Epidermal melanocyte (primary cell): Measurements from ENCODE around the gene SLAMF6.

Experiments used
- DNase-seq: peaks from one replicate; pipeline ENCODE4 v3.0.0; 2011; ENCODE audit warnings: low spot score; ENCODE audit not compliant: insufficient read length

The SLAMF6 gene

GRCh38 chr1:160471253-160471652, 51.8 kb downstream of the SLAMF6 start:
- DNase-seq = no peak

DNA sequence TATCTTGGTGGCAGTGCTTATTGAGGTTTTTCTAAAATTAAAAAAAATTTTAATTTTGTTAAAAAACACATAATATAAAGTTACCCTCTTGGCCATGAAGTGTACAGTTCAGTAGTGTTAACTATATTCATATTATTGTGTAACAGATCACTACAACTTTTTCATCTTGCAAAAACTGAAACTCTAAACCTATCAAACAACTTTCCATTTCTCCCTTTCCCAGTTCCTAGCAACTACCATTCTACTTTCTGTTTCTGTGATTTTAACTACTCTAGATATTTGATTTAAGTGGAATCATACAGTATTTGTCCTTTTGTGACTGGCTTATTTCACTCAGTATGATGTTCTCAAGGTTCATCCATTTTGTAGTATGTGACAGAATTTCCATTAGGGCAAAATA, 55.5 kb downstream of the SLAMF6 start:
- no peak for DNase-seq

GRCh38 chr1:160466961-160467360, 56.1 kb downstream of the SLAMF6 start:
- DNase-seq = no peak

DNA sequence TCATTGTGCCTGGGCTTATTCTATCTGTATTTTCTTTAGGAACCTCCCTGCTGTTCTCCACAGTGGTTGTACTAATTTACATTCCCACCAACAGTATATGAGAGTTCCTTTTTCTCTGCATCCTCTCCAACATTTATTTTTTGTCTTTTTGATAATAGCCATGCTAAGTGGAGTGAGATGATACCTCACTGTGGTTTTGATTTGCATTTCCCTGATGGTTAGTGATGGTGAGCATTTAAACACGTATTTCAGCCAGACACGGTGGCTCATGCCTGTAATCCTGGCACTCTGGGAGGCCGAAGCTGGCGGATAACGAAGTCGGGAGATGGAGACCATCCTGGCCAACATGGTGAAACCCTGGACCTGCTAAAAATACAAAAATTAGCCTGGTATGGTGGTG, 57.9 kb downstream of the SLAMF6 start:
- no peak for DNase-seq

DNA sequence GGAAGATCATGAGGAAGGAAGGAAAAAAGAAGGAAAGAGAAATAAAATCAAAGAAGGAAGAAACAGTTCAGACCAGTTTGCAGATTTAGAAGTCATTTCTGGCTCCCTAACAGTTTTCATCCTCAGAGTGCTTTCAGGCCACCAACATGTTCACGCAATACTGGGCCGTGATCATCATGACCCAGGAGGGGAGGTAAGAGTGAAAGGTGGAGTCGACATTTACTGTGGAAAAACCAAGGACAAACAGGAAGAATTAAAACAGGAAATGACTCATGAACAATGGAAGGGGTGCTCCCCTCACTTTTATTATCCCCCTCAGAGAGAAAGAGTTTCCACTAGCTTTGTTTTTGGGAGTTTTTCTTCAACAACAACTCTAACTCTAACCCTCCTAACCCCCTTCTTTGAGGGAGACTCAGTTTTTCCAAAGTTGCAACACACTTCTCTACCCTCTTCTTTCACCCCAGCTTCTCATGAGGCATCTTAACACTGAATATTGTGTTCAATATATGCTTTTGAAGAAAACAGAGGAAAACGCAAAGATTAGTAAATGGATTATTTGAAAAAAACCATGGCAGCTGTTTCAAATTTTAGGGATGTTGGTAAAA, 62.3 kb downstream of the SLAMF6 start:
- DNase-seq = no peak

- DNase-seq = no peak
Measured at GRCh38 chr1:160460214-160460642, 62.8 kb downstream of the SLAMF6 start.

DNA sequence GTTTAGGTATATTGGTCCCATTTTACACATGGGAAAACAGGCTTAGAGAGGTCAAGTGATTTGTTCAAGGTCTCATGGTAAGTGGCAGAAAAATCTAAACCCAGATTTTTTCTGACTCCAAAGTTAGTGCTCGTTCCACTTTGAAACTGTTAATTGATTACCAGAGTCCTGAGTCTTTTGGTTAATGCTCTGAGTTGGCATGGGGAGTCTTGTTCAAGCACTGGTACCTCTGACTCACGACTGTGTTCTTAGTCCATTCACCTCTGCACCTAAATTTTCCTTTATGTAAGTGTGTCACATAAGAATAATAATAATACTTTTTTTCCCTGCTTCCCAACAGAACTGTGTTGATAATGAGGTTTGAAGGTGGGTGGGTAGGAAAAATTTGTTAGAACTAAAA, 63.4 kb downstream of the SLAMF6 start:
- DNase-seq = no peak

- no peak for DNase-seq
Measured at GRCh38 chr1:160459056-160459455, 64.0 kb downstream of the SLAMF6 start.

- DNase-seq = no peak
Measured at GRCh38 chr1:160455153-160455517, 67.9 kb downstream of the SLAMF6 start.

DNA sequence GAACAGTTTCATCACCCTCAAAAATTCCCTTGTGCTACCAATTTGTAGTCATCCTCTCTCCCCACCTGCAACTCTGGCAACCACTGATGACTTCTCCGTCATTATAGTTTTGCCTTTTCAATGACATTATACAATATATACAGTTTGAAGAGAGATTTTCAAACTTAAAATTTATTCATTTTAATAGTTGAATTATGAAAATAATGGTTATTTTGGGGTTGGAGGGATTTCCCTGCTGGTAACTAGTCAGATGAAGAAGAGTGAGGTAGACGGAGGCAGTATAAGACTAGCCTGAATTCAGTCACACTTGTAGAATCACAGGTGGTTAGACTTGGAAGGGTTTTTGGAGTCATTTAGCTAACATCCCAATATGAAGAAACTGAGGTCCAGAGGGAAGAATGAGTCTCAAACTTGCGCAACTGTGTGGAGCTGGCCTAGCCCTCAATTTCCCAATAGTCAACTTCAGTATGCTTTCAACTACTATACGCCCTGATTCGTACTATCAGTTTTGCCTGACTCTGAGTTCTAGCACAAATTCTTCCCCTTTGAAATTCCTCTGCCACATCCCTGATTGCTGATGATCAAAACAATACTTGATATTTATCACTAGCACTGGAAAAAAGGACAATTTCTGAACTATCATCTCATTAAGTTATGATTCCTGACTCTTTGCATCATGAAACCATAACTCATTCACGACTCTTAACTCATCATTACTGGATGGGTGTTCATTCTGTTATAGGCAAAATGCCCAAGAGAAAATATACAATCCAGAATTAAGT, 68.5 kb downstream of the SLAMF6 start:
- no peak for DNase-seq

DNA sequence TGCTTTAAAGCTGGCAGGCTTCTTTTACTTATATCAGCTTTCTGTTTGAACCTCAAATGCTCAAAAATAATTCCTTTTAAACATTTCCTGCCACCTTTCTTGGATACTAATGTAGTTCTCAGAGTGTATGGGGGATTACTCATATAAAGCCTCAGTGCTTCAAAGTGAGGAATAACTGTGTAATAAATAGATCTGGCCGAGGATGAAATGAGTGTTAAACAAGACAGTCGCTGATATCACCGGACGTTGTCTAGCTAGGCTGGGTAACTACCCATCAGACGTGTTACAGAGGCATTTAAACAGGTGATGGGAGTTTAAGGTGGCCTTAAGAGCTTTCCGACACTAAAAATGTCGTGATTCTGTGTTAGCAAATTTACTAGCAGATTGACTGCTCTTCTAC, 69.6 kb downstream of the SLAMF6 start:
- DNase-seq = no peak

GRCh38 chr1:160451859-160452232, 71.2 kb downstream of the SLAMF6 start:
- DNase-seq = no peak

DNA sequence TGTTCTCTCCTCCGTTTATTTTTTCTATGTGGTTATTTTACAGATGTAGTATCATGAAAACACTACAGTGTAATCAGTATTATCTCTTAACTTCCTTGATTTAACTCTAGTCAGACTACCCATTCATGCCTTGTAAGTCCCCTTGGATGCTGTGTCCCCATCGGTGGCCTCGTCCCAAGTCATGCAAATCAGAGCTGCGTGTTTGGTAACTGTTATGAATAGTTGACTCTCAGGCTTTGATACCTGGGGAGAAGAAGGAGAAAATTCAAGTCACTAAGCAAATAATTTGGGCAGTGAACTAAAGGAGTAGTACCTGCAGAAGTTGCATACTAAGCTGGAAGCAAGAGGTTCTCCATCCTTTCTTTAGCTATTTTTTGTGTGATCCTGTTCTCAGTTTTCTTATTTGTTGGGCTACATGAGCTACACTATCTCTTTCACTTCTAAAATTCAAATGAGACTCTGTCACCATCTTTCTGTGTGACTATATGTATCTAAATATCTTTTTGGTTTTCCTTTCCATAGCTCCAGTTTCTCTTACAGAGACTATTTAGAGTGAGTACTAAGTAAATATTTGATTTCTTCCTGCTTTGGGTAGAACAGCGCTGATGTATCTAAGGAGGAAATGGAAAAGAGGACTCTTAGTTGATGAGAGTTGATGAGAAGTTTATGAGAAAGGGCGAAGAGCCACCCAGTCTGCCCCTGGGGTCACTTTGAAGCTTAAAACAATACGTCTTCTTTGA, 71.8 kb downstream of the SLAMF6 start:
- no peak for DNase-seq

DNA sequence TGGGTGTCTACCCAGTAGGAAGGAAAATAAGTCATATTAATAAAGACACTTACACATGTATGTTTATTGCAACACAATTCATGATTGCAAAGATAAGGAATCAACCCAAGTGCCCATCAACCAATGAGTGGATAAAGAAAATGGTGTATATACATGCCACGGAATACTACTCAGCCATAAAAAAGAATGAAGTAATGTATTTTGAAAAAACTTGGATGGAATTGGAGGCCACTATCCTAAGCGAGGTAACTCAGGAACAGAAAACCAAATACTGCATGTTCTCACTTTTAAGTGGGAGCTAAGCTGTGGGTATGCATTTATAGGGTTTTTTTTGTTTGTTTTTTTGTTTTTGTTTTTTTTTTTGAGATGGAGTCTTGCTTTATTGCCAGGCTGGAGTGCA, 73.6 kb downstream of the SLAMF6 start:
- no peak for DNase-seq

GRCh38 chr1:160446945-160447600, 76.0 kb downstream of the SLAMF6 start:
- no peak for DNase-seq

DNA sequence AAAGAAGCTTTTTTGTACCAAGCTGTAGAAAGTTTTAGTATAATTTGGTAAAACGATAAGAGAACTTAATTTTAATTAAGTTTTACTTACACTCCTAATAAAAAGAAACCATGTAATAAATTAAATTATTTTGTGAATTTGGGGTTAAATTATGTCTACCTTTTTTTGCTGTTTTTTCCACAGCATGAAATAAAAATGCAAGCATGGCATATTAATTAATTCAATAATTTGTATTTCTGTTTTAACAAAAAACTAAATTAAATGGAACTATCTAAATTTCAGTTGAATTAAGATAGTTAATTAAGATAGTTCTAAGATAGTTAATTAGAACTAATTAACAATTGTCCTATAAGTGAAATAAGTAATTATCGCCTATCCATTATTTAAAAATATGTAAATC, 83.3 kb downstream of the SLAMF6 start:
- DNase-seq = no peak

GRCh38 chr1:160438935-160439334, 84.1 kb downstream of the SLAMF6 start:
- DNase-seq = no peak

DNA sequence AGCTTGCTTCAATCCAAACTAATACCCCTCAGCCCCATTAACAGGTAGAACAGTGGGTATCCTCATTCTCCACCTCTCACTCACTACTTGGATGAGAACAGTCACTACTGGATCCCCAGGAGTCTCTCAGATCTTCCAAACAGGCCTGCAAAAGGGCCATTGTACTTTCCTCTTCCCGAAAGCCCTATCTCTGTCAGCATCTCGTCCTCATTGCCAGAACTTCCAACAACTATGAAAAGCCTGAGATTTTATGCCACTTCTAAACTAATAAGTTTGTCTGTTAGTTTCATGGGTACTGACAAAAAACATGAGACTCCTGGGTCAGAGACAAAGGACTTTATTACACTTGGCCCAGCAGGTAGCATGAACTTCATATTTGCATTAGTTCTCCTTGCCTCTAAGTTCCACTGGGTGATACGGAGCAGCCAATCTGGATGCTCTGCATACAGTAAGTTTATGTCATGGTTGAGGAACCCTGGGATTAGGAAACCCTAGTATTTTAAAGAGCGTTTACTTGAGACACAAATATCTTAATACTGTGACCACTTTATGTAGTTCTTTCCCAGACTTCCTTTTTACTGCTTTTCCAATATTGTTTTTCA, 84.6 kb downstream of the SLAMF6 start:
- DNase-seq = no peak

GRCh38 chr1:160437432-160438316, 85.4 kb downstream of the SLAMF6 start:
- DNase-seq = no peak

DNA sequence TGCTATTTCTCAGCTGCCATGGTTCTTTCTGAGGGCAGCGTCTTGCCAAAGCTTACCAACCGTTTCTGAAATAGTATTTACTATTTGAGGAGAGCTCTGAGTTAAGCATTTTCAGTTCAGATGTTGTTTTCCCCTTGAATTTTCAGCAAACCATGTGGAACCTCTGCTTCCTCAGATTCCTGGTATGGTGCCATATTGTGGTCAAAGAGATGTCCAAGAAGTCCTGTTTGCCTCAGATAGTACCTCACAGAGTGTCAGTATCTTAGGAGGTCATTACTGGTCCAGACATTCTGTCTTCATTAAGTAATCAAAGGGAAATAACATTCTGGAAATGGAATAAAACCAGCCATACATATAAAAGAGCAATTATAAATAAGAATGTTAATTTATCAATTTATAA, 86.1 kb downstream of the SLAMF6 start:
- DNase-seq = no peak
